Stimulated activated effector memory CD8-positive, alpha-beta T cell treated with anti-CD3 and anti-CD28 coated beads, Interleukin-12 subunit alpha, Interleukin-12 subunit beta, amount 100 ng/mL, for 72 hours (primary cell): Measurements from ENCODE around the gene TENM4.

Source experiments
- ATAC-seq: fragments of 150-1000 bp; cut with Tn5 transposase; 2 replicates; pipeline ENCODE4 v1.10.0; 2021
- DNase-seq, 2 donors: peaks; one replicate each; pipeline ENCODE4 v3.0.0; 2021 to 2022; ENCODE audit warnings: low spot score in 2 of 2
- H3K27ac Mint-ChIP-seq: one replicate; pipeline ENCODE4 v1.8.0; 2022; ENCODE audit warnings: mild to moderate bottlenecking, mixed read lengths
- H3K36me3 Mint-ChIP-seq: one replicate; pipeline ENCODE4 v1.8.0; 2022; ENCODE audit warnings: mild to moderate bottlenecking, mixed read lengths
- H3K4me1 Mint-ChIP-seq: one replicate; pipeline ENCODE4 v1.8.0; 2022; ENCODE audit warnings: mixed read lengths
- H3K4me3 Mint-ChIP-seq: one replicate; pipeline ENCODE4 v1.8.0; 2022; ENCODE audit warnings: mild to moderate bottlenecking, mixed read lengths
- H3K9me3 Mint-ChIP-seq: one replicate; pipeline ENCODE4 v1.8.0; 2022; ENCODE audit warnings: mixed read lengths

TENM4 gene

DNA sequence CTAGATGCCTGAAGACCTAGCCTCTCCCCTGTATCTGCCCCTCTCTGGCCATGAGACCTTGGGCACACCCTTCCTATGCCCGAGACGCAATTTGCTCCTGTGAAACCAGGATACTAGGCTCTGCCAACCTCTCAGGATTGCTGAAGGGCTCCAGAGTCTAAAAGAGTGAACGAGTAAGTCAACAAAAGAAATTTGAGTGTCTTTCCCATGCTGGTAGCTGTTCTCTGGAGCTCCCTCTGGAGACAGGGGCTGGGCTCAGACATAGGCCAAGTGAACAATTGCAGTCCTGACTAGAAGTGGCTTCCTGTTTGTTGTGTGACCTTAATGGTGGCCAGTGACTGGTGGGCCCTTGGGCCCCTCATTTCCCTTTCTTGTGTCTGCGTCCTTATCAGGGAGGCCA is 677.2 kb downstream of the TENM4 start:
- H3K9me3 Mint-ChIP-seq = no peaks in the 10 kb centered on the region
- no peak overlapping the region for H3K4me3 Mint-ChIP-seq
- H3K27ac Mint-ChIP-seq = no peak overlapping the region
- ATAC-seq (no peak), DNase-seq (no peak)
- no peaks in the 10 kb centered on the region for H3K4me1 Mint-ChIP-seq
- H3K36me3 Mint-ChIP-seq = no peaks in the 10 kb centered on the region

DNA sequence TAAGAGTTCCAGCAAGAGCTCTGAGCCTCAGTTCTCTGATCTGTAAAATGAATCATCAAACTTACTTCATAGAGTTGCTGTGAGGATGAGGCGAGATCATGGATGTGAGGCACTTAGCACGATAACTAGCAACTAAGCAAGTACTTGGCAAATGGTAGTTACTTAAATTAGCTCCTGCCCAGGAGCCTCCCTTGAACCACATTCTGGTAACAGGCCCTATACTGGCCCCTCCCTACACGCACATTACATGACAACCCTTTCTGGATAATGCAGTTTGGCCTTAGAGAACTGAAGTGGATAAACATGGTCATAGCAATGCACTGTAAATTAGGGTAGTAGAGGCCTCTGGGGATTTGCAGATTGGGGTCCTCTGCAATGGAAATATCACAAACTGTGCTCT is 678.7 kb downstream of the TENM4 start:
- H3K4me3 Mint-ChIP-seq = no peak overlapping the region
- DNase-seq (no peak), ATAC-seq (no peak)
- H3K36me3 Mint-ChIP-seq = no peaks in the 10 kb centered on the region
- H3K27ac Mint-ChIP-seq = no peak overlapping the region
- no peaks in the 10 kb centered on the region for H3K4me1 Mint-ChIP-seq
- no peaks in the 10 kb centered on the region for H3K9me3 Mint-ChIP-seq

- ATAC-seq = no peak
- no peaks in the 10 kb centered on the region for H3K4me1 Mint-ChIP-seq
- no peaks in the 10 kb centered on the region for H3K36me3 Mint-ChIP-seq
- H3K9me3 Mint-ChIP-seq = no peaks in the 10 kb centered on the region
- H3K27ac Mint-ChIP-seq = no peak overlapping the region
- H3K4me3 Mint-ChIP-seq = no peak overlapping the region
- DNase-seq = no peak
These were observed 681.8 kb downstream of the TENM4 start for GRCh38 chr11:78759071-78759470.

DNA sequence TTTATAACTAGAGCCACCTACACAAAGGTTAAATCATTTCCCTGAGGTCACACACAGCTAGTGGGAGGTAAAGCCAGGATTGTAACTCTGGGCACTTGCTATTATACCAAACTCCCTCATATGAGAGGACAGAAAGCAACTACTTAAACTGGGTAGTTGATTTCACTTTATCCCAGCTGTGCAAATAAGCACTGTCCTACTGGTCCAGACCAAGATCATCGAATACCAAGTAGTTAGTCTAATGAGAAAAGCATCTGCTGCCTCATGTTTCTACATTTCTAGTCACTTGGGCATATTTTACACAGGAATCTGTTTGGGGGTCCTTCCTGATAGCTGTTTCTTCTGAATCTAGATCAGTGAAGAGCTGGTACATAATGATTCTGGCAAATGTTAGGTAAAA is 687.5 kb downstream of the TENM4 start:
- H3K9me3 Mint-ChIP-seq = no peaks in the 10 kb centered on the region
- DNase-seq = no peak
- H3K27ac Mint-ChIP-seq = no peak overlapping the region
- no peak overlapping the region for H3K4me3 Mint-ChIP-seq
- ATAC-seq = no peak
- H3K4me1 Mint-ChIP-seq = no peaks in the 10 kb centered on the region
- no peaks in the 10 kb centered on the region for H3K36me3 Mint-ChIP-seq

- Mint-ChIP-seq H3K27ac (no peak overlapping the region), H3K4me3 (no peak overlapping the region), H3K4me1 (no peaks in the 10 kb centered on the region), H3K36me3 (no peaks in the 10 kb centered on the region), H3K9me3 (no peaks in the 10 kb centered on the region)
- ATAC-seq = no peak
- DNase-seq = no peak
These were observed 688.3 kb downstream of the TENM4 start for GRCh38 chr11:78752494-78752893.

DNA sequence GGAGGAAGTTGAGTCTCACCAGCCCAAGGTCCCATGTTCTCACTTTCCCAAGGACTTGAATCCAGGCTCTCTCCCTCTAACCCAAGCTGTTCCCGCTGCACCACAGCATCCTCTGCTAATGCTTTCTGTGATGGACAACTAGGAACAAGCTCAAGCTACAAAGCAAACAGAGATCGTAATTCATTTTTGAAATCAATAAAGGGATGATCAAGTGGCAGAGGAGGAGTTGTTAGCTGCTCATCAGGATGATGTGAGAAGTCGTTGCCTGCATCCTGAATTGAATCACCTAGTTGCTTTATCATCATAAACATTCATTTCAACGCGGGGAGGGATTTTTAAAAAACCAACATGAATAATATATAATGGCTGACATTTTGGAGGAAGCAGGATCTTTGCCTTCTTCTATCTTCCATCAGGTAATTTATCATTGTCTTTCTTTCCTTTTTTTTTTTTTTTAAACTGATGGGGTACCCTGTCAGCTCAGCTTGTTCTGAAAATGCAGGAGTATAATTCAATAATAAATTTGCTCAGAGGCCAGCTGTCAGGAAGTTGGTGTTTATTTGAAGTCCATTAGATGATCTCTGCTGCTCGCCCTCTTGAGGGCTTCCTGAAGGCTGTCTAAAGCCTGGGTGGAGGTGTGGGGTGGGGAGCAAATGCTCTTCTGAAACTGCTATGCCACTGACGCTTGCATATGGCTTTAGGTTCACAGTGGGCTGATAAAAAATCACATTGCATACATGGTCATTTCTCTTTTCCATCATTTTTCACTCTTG is 691.7 kb downstream of the TENM4 start:
- DNase-seq = no peak
- ATAC-seq = no peak
- Mint-ChIP-seq H3K9me3 (no peaks in the 10 kb centered on the region), H3K27ac (no peak overlapping the region), H3K4me1 (no peaks in the 10 kb centered on the region), H3K36me3 (no peaks in the 10 kb centered on the region), H3K4me3 (no peak overlapping the region)

GRCh38 chr11:78744949-78745348 is 695.9 kb downstream of the TENM4 start:
- Mint-ChIP-seq H3K9me3 (no peaks in the 10 kb centered on the region), H3K27ac (no peak overlapping the region), H3K36me3 (no peaks in the 10 kb centered on the region), H3K4me1 (no peaks in the 10 kb centered on the region), H3K4me3 (no peak overlapping the region)
- ATAC-seq = no peak
- DNase-seq = no peak

- Mint-ChIP-seq H3K27ac (no peak overlapping the region), H3K9me3 (no peaks in the 10 kb centered on the region), H3K36me3 (no peaks in the 10 kb centered on the region), H3K4me1 (no peaks in the 10 kb centered on the region), H3K4me3 (no peak overlapping the region)
- DNase-seq = no peak
- no peak for ATAC-seq
These were observed 696.6 kb downstream of the TENM4 start for GRCh38 chr11:78744202-78744601.

DNA sequence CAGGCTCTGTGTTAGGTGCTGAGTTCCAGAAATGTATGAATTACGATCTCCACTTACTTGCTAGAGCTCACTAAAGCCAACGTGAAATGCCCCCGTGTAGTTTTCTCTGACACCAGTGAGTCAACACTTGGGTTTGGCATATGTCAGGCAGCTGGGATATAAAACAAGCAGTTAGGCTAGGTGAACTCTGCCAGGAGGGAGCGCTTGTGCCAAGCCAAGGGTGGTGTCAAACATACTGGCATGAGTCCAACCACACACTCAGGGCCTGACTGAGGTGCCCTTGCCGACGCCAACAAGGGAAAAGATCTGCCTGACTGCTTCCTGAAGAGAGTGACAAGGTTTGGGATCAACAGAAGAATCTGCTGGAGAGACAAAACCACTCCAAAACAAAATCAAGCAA is 698.4 kb downstream of the TENM4 start:
- no peak overlapping the region for H3K27ac Mint-ChIP-seq

DNA sequence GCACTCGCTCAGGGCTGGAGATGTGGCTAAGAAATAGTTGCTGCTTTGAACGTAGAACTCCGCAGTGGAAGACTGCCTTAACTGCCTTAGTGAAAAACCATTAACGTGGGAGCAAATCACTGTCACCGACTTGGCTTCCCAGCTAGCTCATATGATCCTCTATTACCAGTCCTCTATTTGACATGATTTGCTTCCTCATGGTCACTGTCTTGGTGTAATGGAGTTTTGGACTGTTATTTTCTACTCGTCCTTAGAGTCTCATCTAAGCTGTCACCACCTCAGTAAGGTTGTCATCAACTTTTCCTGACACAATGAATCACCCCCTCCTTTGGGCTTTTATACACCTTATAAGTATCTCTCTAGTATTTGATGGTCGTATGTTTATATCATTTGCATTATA is 699.1 kb downstream of the TENM4 start:
- H3K4me3 Mint-ChIP-seq = no peak overlapping the region
- no peak overlapping the region for H3K27ac Mint-ChIP-seq
- no peaks in the 10 kb centered on the region for H3K4me1 Mint-ChIP-seq
- H3K36me3 Mint-ChIP-seq = no peaks in the 10 kb centered on the region
- DNase-seq (no peak), ATAC-seq (no peak)
- H3K9me3 Mint-ChIP-seq = no peaks in the 10 kb centered on the region

More for the DNA sequence above, 698.4 kb downstream of the TENM4 start:
- Mint-ChIP-seq H3K9me3 (no peaks in the 10 kb centered on the region), H3K36me3 (no peaks in the 10 kb centered on the region), H3K4me1 (no peaks in the 10 kb centered on the region), H3K4me3 (no peak overlapping the region)
- ATAC-seq (no peak), DNase-seq (no peak)

DNA sequence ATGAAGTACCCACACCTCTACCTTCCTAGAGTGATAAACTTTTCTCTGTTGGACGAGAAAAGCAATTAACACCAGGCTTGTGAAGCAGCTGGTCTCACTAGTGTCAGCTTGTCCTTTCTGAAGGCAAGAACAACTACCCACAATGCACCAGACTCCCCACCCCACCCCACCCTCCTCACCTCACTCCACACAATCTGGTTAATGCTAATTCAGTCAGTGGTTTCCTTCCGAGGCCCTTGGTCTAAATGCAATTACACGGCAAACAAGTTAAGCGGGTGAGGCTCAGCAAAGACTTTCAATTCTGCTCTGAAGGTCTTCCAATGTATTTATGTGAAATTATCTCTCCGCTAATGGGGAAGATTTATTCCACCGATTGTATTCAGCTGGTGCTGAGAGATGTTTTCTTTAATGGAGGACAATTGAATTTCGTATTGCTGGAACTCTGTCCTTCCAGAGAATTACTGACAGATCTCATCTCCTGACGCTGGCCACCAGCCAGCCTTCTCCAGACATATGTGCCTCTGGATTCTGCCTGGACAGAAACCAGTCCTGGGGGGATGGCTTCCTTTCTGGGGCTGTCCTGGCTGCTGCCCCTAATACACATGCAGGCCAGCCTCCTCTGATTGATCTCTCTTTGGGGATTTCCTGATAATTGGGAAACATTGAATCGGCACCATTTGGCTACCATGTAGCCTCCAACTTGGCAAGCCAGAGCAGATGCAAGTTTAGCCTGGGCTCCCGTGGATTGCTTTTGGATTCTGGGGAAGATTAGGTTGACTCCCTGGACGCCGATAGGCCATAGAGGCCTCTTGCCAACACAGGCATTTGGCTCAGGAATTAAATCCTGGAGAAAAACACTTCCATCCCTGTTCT is 700.4 kb downstream of the TENM4 start:
- Mint-ChIP-seq H3K36me3 (no peaks in the 10 kb centered on the region), H3K9me3 (no peaks in the 10 kb centered on the region), H3K4me3 (no peak overlapping the region), H3K4me1 (no peaks in the 10 kb centered on the region), H3K27ac (no peak overlapping the region)
- DNase-seq (no peak), ATAC-seq (no peak)

GRCh38 chr11:78737891-78738290 is 702.9 kb downstream of the TENM4 start:
- no peak overlapping the region for H3K27ac Mint-ChIP-seq
- DNase-seq (no peak), ATAC-seq (no peak)
- no peak overlapping the region for H3K4me3 Mint-ChIP-seq
- no peaks in the 10 kb centered on the region for H3K36me3 Mint-ChIP-seq
- H3K9me3 Mint-ChIP-seq = no peaks in the 10 kb centered on the region
- H3K4me1 Mint-ChIP-seq = no peaks in the 10 kb centered on the region

DNA sequence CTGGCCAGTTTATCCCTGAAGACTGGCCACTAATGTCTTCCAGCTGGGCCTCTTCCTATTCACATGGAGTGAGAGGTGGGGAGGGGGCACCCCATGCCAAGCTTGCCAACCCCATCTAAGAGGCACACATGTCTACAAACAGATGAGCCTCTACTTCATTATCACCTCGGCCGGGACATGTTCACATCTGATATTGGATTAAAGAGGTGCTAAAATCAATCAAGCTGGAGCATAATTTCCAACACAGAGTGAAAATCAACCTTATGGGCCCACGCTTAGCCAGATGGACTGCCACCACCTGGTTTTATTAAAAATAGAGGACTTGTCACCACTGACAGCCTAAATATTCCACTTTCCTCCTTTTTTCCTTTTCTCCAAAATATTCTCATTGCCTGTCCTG is 703.5 kb downstream of the TENM4 start:
- Mint-ChIP-seq H3K27ac (no peak overlapping the region), H3K4me3 (no peak overlapping the region), H3K36me3 (no peaks in the 10 kb centered on the region), H3K9me3 (no peaks in the 10 kb centered on the region), H3K4me1 (no peaks in the 10 kb centered on the region)
- no peak for DNase-seq
- no peak for ATAC-seq

DNA sequence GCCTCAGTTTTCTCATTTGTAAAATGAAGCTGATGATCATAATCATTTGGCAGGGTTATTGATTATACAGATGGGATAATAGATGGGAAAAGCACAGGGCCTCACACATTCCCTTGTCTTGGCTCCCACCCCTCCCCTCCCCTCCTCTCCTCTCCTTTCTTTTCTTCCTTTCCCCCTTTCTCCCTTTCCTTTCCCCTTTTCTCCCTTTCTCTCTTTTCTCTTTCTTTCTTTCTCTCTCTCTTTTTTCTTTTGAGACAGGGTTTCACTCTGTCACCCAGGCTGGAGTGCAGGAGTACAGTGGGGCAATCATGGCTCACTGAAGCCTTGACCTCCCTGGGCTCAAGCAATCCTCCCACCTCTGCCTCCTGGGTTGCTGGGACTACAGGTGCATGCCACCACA is 705.1 kb downstream of the TENM4 start:
- ATAC-seq (no peak), DNase-seq (no peak)
- H3K4me3 Mint-ChIP-seq = no peak overlapping the region
- H3K27ac Mint-ChIP-seq = no peak overlapping the region
- H3K36me3 Mint-ChIP-seq = no peaks in the 10 kb centered on the region
- H3K9me3 Mint-ChIP-seq = no peaks in the 10 kb centered on the region
- no peaks in the 10 kb centered on the region for H3K4me1 Mint-ChIP-seq

GRCh38 chr11:78733031-78733430 is 707.8 kb downstream of the TENM4 start:
- H3K4me3 Mint-ChIP-seq = no peak overlapping the region
- no peak for ATAC-seq
- H3K4me1 Mint-ChIP-seq = no peaks in the 10 kb centered on the region
- no peaks in the 10 kb centered on the region for H3K9me3 Mint-ChIP-seq
- H3K27ac Mint-ChIP-seq = no peak overlapping the region
- H3K36me3 Mint-ChIP-seq = no peaks in the 10 kb centered on the region
- DNase-seq = no peak

DNA sequence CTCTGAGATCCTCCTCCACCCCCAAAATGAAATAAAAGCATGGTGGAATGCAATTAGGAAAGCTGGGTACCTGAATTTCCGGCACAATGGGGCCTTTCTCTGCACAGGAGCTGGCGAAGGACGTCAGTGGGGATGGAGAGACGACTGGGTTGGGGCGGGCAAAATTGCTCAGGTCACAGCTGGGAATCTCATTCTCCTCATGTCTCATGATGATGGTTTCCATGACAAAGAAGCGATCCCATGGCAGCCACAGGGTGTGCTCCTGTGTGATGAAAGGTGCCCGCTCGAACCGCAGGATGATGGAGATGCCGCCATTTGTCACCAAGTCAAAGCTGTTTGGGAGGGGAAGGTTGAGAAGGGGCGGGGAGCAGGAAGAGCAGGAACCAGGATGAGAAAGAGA is 708.6 kb downstream of the TENM4 start:
- H3K4me3 Mint-ChIP-seq = no peak overlapping the region

More for the DNA sequence above, 708.6 kb downstream of the TENM4 start:
- no peaks in the 10 kb centered on the region for H3K36me3 Mint-ChIP-seq
- ATAC-seq (no peak), DNase-seq (no peak)
- H3K27ac Mint-ChIP-seq = no peak overlapping the region
- no peaks in the 10 kb centered on the region for H3K4me1 Mint-ChIP-seq
- no peaks in the 10 kb centered on the region for H3K9me3 Mint-ChIP-seq
